Measurements from ENCODE around the gene SEMA5A. TPM values are rescaled to one million over a fixed set of nuclear protein-coding genes. Genes with fewer than 3 reads are reported as not detected.

Gene SEMA5A
- total RNA-seq, 1 donor from 2014 or later = 43.2 TPM

- Histone ChIP-seq H3K4me3 (no peak overlapping the region), H3K4me1 (peaks cover 16% of the 10 kb centered on the region), H3K9me3 (replicated peaks) (peaks cover 9% of the 10 kb centered on the region), H3K36me3 (no peaks in the 10 kb centered on the region), H3K27me3 (ENCODE audit: low read depth) (no peaks in the 10 kb centered on the region), H3K27ac (replicated peaks) (no peak overlapping the region)
- TF ChIP-seq CTCF (IDR thresholded peaks at IDR 0.05; ENCODE audit: borderline replicate concordance) = no peak
- intact Hi-C loops (cut with micrococcal nuclease) = no loop called here
- DNase-seq = no peak
Observed at GRCh38 chr5:9445826-9446388, 100.0 kb downstream of the SEMA5A start.

DNA sequence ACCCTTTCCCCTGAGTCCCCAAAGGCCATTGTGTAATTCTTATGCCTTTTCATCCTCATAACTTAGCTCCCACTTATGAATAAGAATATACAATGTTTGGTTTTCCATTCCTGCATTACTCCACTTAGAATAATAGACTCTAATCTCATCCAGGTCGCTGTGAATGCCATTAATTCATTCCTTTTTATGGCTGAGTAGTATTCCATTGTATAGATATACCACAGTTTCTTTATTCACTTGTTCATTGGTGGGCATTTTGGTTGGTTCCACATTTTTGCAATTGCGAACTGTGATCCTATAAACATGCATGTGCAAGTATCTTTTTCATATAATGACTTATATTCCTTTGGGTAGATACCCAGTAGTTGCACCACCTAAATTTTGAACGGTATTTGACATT lies 101.5 kb downstream of the SEMA5A start:
- DNase-seq = no peak
- no peak overlapping the region for H3K4me3 ChIP-seq
- TF ChIP-seq CTCF (IDR thresholded peaks at IDR 0.05; ENCODE audit: borderline replicate concordance) = no peak
- no peaks in the 10 kb centered on the region for H3K27me3 ChIP-seq (ENCODE audit: low read depth)
- peaks cover 29% of the 10 kb centered on the region for H3K4me1 ChIP-seq
- no peak overlapping the region for H3K27ac ChIP-seq (replicated peaks)
- intact Hi-C loops (cut with micrococcal nuclease) = no loop called here
- no peaks in the 10 kb centered on the region for H3K36me3 ChIP-seq
- peaks cover 9% of the 10 kb centered on the region for H3K9me3 ChIP-seq (replicated peaks)

DNA sequence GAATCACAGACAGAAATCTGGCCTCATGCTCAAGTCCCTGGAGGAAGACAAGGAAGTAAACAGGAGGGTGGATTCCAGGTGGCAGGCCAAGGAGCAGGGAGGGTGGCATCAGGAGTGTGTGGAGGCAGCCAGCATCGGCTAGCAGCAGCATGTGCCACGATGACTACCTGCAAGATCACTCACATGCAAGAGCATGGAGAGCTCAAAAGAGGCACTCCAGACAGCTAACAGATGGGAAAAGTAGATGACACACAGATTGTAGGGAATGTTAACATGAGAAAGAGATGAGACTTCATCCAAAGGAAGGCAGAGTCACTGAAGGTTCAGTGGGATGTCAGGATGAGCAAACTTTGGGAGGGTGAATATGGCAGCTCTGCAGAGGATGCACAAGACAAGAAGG lies 104.3 kb downstream of the SEMA5A start:
- Histone ChIP-seq H3K9me3 (replicated peaks) (peaks cover 9% of the 10 kb centered on the region), H3K4me3 (no peak overlapping the region), H3K27me3 (ENCODE audit: low read depth) (no peaks in the 10 kb centered on the region), H3K27ac (replicated peaks) (no peak overlapping the region), H3K4me1 (peaks cover 33% of the 10 kb centered on the region), H3K36me3 (no peaks in the 10 kb centered on the region)
- no peak for TF ChIP-seq CTCF (IDR thresholded peaks at IDR 0.05; ENCODE audit: borderline replicate concordance)
- intact Hi-C loops (cut with micrococcal nuclease) = no loop called here
- DNase-seq = no peak

DNA sequence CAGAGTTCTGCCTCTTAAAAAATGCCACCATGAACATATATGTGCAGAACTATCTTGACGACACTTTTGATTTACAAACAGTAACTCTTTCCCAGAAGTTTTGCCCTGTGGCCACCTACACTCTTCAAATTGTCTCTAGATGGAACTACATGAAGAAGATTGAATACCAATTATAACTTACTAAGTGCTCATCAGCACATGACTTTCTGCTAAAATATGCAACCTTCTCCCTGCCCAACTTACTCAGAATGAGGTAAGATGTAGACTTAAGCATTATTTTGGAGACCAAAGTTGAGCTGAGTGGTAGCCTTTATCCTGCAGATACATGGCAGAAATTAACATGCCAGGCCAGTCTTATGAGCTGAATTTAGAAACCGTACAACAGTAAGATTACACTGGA lies 105.4 kb downstream of the SEMA5A start:
- H3K27ac ChIP-seq (replicated peaks) = no peak overlapping the region
- peaks cover 9% of the 10 kb centered on the region for H3K9me3 ChIP-seq (replicated peaks)

DNA sequence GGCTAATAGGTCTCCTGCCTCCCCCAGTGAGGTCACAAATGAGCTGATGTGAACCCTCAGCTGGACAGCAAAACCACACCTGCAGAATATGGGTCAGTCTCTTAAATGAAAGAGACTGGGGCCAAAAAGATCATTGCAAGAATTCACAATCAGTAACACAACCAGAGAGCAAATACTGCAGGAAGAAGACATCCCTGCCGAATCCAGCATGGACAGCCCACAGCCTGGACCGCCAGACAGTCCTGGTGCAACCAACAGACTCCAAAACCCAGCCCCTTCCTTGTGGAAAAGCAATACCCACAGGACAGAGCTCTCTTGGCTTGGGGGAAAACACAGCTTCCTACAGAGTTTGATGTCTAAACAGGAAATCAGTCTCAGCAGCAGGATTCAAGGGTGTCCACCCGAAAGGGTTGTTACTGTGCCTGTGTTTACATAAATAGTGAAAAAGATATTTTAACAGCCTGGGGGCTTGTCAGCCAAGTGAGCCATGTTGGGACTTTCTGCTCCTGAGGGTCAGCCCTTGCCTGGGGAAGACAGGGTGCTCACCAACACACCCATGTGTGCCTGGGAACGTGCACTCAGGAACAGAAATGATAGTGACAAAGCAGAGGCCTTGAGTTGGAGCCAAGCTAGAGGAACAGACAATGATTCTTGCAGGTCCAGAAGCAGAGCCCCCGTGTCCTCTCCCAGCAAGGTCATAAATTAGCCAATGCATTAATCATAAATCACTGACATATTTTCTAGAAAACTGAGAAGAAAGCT lies 106.2 kb downstream of the SEMA5A start:
- TF ChIP-seq CTCF (IDR thresholded peaks at IDR 0.05; ENCODE audit: borderline replicate concordance) = no peak
- H3K9me3 ChIP-seq (replicated peaks) = peaks cover 9% of the 10 kb centered on the region
- no peak for DNase-seq
- intact Hi-C loops (cut with micrococcal nuclease) = no loop called here
- no peaks in the 10 kb centered on the region for H3K27me3 ChIP-seq (ENCODE audit: low read depth)
- H3K27ac ChIP-seq (replicated peaks) = peak overlapping the region; percentile 24
- peaks cover 22% of the 10 kb centered on the region for H3K4me1 ChIP-seq
- H3K36me3 ChIP-seq = no peaks in the 10 kb centered on the region
- H3K4me3 ChIP-seq = no peak overlapping the region

More for the DNA sequence above, 105.4 kb downstream of the SEMA5A start:
- no peak for TF ChIP-seq CTCF (IDR thresholded peaks at IDR 0.05; ENCODE audit: borderline replicate concordance)
- DNase-seq = no peak
- Histone ChIP-seq H3K4me3 (no peak overlapping the region), H3K36me3 (no peaks in the 10 kb centered on the region), H3K4me1 (peaks cover 22% of the 10 kb centered on the region), H3K27me3 (ENCODE audit: low read depth) (no peaks in the 10 kb centered on the region)
- intact Hi-C loops (cut with micrococcal nuclease) = no loop called here
